LNCaP clone FGC (cell line): ENCODE measurements around the gene HES7.

ENCODE experiments used
- DNase-seq: peaks from one replicate; pipeline ENCODE4 v3.0.0-alpha.2; 2011; ENCODE audit warnings: low read depth
- H3K4me3 ChIP-seq: 2 replicates; pipeline ENCODE4 v1.5.1; 2011; ENCODE audit warnings: mild to moderate bottlenecking, low read depth, low read length, control low read depth
- TF ChIP-seq, protein P1 (sequence below): IDR thresholded peaks from 2 replicates; pipeline ENCODE4 v1.5.1; 2012; ENCODE audit warnings: mild to moderate bottlenecking; ENCODE audit not compliant: control insufficient read depth, insufficient read depth; ENCODE audit errors: extremely low read depth

The HES7 gene

DNA sequence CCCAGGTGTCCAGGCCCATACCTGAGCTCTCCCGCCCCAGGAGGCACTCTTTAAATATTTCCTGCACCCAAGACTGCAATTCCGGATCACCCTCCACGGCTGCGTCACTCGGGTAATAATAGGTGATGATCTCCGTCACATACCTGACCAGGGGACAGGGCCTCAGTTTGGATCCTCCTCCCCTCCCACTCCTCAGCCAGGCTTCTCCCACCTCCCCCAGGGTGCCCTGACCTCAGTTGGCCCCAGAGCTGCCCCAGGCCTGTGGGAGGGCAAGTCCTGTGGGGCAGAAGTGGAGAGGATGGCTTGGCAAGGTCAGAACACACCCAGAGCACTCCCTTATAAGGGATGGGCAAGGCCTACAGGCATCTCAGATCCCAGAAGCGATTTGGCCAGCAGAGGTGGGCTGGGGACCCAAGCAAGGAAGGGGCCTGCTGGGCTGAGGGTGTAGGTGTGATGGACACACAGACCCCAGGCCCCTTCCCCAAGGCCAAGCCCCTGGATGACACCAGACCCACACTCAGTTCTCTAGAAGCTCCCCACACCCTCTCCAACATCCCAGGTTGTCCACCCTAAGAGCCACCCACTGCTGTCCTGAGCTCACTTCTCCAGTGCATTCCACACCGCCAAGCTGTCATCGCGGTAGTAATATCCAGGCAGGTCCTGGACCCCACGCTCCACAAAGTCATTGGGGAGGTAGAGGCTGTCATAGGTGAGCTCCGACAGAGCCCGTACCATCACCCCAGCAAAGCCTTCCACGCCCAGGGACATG lies 48.1 kb downstream of the HES7 start:
- no peak overlapping the region for H3K4me3 ChIP-seq
- no peak for DNase-seq
- TF ChIP-seq, protein P1, sequence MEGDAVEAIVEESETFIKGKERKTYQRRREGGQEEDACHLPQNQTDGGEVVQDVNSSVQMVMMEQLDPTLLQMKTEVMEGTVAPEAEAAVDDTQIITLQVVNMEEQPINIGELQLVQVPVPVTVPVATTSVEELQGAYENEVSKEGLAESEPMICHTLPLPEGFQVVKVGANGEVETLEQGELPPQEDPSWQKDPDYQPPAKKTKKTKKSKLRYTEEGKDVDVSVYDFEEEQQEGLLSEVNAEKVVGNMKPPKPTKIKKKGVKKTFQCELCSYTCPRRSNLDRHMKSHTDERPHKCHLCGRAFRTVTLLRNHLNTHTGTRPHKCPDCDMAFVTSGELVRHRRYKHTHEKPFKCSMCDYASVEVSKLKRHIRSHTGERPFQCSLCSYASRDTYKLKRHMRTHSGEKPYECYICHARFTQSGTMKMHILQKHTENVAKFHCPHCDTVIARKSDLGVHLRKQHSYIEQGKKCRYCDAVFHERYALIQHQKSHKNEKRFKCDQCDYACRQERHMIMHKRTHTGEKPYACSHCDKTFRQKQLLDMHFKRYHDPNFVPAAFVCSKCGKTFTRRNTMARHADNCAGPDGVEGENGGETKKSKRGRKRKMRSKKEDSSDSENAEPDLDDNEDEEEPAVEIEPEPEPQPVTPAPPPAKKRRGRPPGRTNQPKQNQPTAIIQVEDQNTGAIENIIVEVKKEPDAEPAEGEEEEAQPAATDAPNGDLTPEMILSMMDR: no peak

DNA sequence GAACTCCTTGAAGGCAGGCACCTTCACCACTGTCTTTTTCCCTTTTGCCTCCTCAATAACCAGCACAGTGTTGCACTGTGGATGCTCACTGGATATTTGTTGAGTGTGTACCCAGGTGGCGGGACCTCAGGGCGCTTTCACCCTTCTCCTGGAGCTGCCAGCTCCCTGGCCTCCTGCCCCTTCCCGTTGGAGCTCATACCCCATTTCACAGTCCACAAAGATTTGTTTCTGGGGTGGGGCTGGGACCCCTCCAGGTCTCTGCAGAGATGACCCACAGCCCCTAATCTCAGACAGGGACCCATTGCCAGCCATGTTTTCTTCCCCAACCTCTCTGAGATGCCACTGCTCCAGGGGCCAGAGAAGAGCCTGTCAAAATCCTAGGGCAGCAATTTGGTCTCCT lies 48.8 kb downstream of the HES7 start:
- DNase-seq: no peak
- no peak overlapping the region for H3K4me3 ChIP-seq
- TF ChIP-seq, protein P1: no peak

DNA sequence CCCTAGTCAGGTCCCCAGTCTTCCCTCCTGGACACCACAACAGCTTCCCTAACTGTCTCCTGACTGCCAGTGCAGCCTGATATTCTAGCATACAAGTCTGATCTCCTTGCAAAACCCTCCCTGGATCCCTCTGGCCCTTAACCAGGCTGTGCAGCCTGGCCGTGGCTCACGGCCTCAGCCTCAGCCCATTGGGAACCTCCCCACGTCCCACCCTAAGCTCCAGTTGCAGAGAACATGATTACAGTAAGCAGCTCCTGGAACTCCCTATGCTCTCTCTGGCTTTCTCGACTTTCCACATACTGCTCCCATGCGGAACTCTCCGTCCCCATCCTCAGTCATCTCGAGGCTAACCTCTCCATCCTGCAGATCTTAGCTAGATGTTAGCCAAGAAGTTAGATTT lies 49.4 kb downstream of the HES7 start:
- DNase-seq: no peak
- TF ChIP-seq, protein P1: no peak
- no peak overlapping the region for H3K4me3 ChIP-seq

DNA sequence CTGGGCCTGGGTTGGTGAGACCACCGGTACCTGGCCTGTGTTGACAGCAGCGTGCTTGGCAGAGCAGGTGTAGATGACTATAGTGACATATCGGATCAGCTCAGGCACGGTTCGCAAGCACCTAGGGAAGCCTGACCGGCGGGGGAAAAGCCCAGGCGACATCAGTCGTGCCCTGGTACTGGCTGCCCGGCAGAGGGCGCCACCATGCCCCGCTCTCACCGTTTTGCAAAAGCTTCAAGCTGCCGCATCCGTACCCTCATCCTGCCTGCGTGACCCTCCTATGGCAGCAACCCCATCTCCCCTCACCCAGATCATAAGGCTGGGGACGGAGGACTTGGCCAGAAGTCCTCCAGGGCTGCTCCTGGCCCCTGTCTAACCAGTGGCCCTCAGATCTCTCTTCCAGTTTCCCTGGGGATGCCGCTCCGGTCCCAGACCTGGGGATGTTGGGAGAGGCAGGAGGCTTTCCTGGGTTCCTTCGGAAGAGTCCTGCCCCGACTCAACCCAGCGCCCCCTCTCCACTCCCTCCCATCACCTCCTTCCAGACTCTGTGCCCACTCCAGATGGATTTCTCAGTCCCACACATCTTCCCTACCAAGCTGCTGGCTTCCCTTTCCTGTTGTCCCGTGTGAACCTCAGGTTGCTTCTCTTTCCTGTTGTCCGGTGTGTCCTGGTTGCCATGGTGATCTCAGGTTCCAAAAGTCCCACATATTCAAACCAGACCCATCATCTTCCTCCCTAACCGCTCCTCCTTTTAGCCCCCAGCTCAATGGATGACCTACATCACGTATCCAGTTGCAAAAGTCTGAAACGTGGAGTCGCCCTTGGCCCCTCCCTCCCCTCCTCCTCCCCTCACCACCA lies 50.0 kb downstream of the HES7 start:
- DNase-seq: no peak
- TF ChIP-seq, protein P1: peak; percentile 93
- H3K4me3 ChIP-seq: no peak overlapping the region

DNA sequence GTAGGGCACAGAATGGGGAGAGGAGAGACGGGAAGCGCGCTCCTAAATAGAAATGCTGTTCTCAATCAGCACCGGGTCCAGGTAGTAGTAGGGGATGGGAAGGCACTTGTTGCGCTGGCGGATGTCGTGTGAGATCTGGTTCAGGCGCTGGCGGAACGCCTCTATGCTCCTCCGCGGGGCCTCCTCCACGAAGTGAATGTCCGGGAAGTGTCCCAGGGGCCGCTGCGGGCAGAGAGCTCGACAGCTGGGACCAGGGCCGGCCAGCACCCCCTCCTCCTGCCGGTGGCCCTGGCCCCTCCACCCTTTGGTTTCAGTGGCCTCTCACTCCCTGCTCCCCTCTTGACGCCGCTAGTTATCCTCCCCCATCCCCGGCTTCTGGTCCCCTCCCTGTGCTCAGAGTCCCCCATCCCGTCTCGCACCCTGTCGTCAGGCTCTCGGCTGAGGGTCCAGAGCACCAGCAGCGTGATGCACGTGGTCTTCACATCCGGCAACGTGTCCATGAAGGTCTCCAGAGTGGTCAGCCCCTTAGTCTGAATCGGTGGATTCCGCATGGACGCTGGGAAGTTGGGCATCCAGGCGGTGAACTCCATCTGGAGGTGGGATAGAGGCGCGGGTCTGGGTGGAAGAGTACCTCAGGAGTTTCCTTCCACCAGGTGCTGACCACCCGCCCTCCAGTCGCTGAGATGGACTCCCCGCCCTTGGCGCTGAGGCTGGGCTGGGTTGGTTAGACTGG lies 51.0 kb downstream of the HES7 start:
- no peak for DNase-seq
- TF ChIP-seq, protein P1: no peak
- no peak overlapping the region for H3K4me3 ChIP-seq

DNA sequence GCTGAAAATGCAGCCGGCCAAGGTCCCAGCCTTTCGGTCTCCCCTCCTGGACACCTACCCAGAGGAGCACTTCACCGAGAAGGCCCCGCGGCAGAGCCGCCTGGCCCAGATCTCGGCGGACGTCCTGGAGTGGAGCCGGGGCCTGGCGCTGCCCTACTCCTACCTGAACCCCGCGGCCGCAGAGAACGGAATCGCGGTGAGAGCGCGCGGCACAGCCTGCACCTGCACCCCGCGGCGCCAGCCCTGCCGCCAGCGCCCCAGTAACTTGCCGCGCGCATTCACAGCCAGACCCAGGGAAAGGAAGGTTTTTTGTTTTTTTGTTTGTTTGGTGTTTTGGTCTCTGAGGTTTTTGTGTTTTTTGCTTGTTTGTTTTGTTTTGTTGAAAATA lies 51.6 kb downstream of the HES7 start:
- no peak overlapping the region for H3K4me3 ChIP-seq
- TF ChIP-seq, protein P1: no peak
- no peak for DNase-seq
